K562 (cell line): ENCODE data around the gene ANKS3. TPM values are rescaled to one million over a fixed set of nuclear protein-coding genes. Genes with fewer than 3 reads are reported as not detected.
A peak's percentile ranks its signal among the peaks of the same experiment; 100 is the strongest.

Experiments used
- CBX1 ChIP-seq: sonication (generic); IDR thresholded peaks from 2 replicates; pipeline ENCODE4 v1.6.1; 2016; ENCODE audit warnings: antibody characterized with exemption, low read depth, mild to moderate bottlenecking
- CEBPB ChIP-seq: fragments of 450-650 bp; IDR thresholded peaks from 2 replicates; pipeline ENCODE4 v1.6.1; 2016; ENCODE audit warnings: missing genetic modification characterization, missing compliant biosample characterization
- CEBPG ChIP-seq, 3 experiments: fragments of 200-800 bp in 1 of 3; sonication (Bioruptor generic) in 1 of 3; sonication (generic) in 1 of 3; formaldehyde crosslinking in 1 of 3; IDR thresholded peaks in 2 of 3; conservative IDR thresholded peaks in 1 of 3; 2 replicates each; pipeline versions ENCODE4 v1.6.1 to v1.8.0; 2016 to 2022; ENCODE audit warnings: missing compliant biosample characterization in 2 of 3, missing genetic modification characterization in 2 of 3, mild to moderate bottlenecking in 1 of 3, missing genetic modification reagents in 1 of 3
- FIP1L1 ChIP-seq: fragments of 200-400 bp; formaldehyde crosslinking; IDR thresholded peaks from 2 replicates; pipeline ENCODE4 v1.6.1; 2018; ENCODE audit warnings: mild to moderate bottlenecking, low read depth, low read length; ENCODE audit not compliant: poor library complexity, severe bottlenecking
- HOXB6 ChIP-seq: fragments of 250-450 bp; sonication (Bioruptor Pico); IDR thresholded peaks from 2 replicates; pipeline ENCODE4 v1.5.1; 2022; ENCODE audit warnings: mild to moderate bottlenecking, borderline replicate concordance
- PTRF ChIP-seq: fragments of 450-650 bp; IDR thresholded peaks from 2 replicates; pipeline ENCODE4 v1.6.1; 2016; ENCODE audit warnings: mild to moderate bottlenecking, missing genetic modification characterization, missing compliant biosample characterization
- RFX1 ChIP-seq: fragments of 450-650 bp; IDR thresholded peaks from 2 replicates; pipeline ENCODE4 v1.6.1; 2016; ENCODE audit warnings: mild to moderate bottlenecking, moderate library complexity
- TFE3 ChIP-seq: fragments of 450-650 bp; formaldehyde crosslinking; IDR thresholded peaks from 2 replicates; pipeline ENCODE4 v1.4.0; 2020; ENCODE audit warnings: mild to moderate bottlenecking, mixed read lengths
- ZNF3 ChIP-seq: fragments of 250-450 bp; sonication (Bioruptor Pico); IDR thresholded peaks from 2 replicates; pipeline ENCODE4 v1.5.0; 2021; ENCODE audit warnings: mild to moderate bottlenecking, moderate library complexity
- ZNF609 ChIP-seq: sonication (generic); formaldehyde crosslinking; IDR thresholded peaks from 2 replicates; pipeline ENCODE4 v1.8.1; 2023; ENCODE audit warnings: missing genetic modification reagents, mild to moderate bottlenecking, borderline replicate concordance
- polyA plus RNA-seq, 8 experiments: library from polyadenylated mRNA; depleted of rRNA in 4 of 8; stranded (reverse) in 5 of 8; unstranded in 3 of 8; fragments of >200 nt; fragmentation: Nextera tagmentation in 2 of 8; fragmentation: Illumina TruSeq in 1 of 8; extraction: Ambion mirVana in 2 of 8; extraction: Trizol in 1 of 8; gene quantifications; 2 replicates each; pipeline versions ENCODE4 v1.2.1 to v1.2.3, GENCODE V29; 2011 to 2014; ENCODE audit warnings: inconsistent platforms in 1 of 8, missing spikeins in 1 of 8
- total RNA-seq, 7 experiments: library from RNA; depleted of rRNA in 6 of 7; stranded (reverse); fragments of >200 nt in 6 of 7; fragmentation: Illumina TruSeq in 2 of 7; extraction: Trizol in 2 of 7; gene quantifications; 2 replicates each; pipeline versions ENCODE4 v1.2.1 to v1.2.3, GENCODE V29; 2011 to 2021; ENCODE audit warnings: low replicate concordance in 1 of 7
- TF ChIP-seq, protein P1 (sequence below), 2 experiments: IDR thresholded peaks; 2 replicates each; pipeline ENCODE4 v1.6.1; 2012; ENCODE audit warnings: improper control_type of control experiment in 2 of 2, low read depth in 2 of 2, low read length in 2 of 2, borderline replicate concordance in 1 of 2
- TF ChIP-seq, protein P2 (sequence below): fragments of 250-450 bp; sonication (Bioruptor Pico); IDR thresholded peaks from 2 replicates; pipeline ENCODE4 v1.4.0; 2020; ENCODE audit warnings: mild to moderate bottlenecking, moderate library complexity

ANKS3 gene
- total and polyA plus RNA-seq, 9 of the 15 experiments (the other 6 are each of a cell fraction or from before 2014, with no cell fraction given) = 0.43 to 25.7 (median 14.8) TPM

DNA sequence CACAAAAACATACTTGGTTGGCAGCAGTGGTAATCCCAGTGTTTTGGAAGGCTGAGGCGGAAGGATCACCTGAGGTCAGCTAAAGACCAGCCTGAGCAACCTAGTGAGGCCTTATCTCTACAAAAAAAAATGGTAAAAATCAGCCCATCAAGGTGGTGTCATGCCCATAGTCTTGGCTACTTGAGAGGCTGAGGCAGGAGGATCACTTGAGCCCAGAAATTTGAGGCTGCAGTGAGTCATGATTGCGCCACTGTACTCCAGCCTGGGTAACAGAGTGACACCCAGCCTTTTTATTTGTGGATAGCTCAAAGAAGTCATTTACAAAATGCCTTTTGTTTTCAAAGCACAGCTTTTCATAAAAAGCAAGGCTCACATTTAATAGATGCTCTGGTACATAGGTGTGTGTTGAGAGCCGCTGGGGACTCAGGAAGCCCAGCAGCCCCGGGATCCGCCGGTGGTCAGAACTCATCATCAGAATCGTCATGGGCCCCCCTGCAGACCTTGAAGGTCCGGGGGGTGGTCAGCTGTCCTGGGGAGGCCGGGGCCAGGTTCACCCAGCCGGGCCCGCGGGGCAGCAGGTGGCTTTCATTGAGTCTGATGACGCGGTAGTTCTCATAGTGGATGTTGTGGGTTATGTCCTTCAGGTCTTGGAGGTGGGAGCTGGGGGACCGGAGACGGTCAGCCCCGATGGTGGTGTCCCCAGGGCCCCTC is 43.4 kb upstream of the ANKS3 start (continued):
- TF ChIP-seq TFE3 (CRISPR knock-in tag) = no peak
- peak; percentile 55 for TF ChIP-seq CEBPB (tag)
- no peak for TF ChIP-seq CBX1
- TF ChIP-seq PTRF (tag) = no peak
- no peak for TF ChIP-seq FIP1L1
- TF ChIP-seq HOXB6 = no peak
- TF ChIP-seq CEBPG (CRISPR knock-in tag; IDR thresholded peaks at IDR 0.05) = peak; percentile 18; the same call in 1 of the 2 replicates
- TF ChIP-seq CEBPG (tag; conservative IDR thresholded peaks at IDR 0.05 in 1 of 2, IDR thresholded peaks at IDR 0.05 in 1 of 2) = no peak
- TF ChIP-seq ZNF3 (CRISPR knock-in tag) = no peak
- TF ChIP-seq, protein P1, sequence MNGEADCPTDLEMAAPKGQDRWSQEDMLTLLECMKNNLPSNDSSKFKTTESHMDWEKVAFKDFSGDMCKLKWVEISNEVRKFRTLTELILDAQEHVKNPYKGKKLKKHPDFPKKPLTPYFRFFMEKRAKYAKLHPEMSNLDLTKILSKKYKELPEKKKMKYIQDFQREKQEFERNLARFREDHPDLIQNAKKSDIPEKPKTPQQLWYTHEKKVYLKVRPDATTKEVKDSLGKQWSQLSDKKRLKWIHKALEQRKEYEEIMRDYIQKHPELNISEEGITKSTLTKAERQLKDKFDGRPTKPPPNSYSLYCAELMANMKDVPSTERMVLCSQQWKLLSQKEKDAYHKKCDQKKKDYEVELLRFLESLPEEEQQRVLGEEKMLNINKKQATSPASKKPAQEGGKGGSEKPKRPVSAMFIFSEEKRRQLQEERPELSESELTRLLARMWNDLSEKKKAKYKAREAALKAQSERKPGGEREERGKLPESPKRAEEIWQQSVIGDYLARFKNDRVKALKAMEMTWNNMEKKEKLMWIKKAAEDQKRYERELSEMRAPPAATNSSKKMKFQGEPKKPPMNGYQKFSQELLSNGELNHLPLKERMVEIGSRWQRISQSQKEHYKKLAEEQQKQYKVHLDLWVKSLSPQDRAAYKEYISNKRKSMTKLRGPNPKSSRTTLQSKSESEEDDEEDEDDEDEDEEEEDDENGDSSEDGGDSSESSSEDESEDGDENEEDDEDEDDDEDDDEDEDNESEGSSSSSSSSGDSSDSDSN (IDR thresholded peaks at IDR 0.05; ENCODE audit: borderline replicate concordance in 1 of 2, low read depth in 2 of 2, low read length in 2 of 2) = no peak
- TF ChIP-seq RFX1 = no peak
- TF ChIP-seq, protein P2, sequence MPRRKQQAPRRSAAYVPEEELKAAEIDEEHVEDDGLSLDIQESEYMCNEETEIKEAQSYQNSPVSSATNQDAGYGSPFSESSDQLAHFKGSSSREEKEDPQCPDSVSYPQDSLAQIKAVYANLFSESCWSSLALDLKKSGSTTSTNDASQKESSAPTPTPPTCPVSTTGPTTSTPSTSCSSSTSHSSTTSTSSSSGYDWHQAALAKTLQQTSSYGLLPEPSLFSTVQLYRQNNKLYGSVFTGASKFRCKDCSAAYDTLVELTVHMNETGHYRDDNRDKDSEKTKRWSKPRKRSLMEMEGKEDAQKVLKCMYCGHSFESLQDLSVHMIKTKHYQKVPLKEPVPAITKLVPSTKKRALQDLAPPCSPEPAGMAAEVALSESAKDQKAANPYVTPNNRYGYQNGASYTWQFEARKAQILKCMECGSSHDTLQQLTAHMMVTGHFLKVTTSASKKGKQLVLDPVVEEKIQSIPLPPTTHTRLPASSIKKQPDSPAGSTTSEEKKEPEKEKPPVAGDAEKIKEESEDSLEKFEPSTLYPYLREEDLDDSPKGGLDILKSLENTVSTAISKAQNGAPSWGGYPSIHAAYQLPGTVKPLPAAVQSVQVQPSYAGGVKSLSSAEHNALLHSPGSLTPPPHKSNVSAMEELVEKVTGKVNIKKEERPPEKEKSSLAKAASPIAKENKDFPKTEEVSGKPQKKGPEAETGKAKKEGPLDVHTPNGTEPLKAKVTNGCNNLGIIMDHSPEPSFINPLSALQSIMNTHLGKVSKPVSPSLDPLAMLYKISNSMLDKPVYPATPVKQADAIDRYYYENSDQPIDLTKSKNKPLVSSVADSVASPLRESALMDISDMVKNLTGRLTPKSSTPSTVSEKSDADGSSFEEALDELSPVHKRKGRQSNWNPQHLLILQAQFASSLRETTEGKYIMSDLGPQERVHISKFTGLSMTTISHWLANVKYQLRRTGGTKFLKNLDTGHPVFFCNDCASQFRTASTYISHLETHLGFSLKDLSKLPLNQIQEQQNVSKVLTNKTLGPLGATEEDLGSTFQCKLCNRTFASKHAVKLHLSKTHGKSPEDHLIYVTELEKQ (CRISPR knock-in tag) = no peak
- no peak for TF ChIP-seq ZNF609 (CRISPR knock-in tag)
